SK-N-SH treated with all-trans-retinoic acid at 6 μM for 48 hours (cell line): ENCODE data around the gene ARSB.
"Not testable (repeated sequence)": the region's sequence is repeated elsewhere in the genome, so short reads cannot be mapped to it uniquely, and the experiment has no call there.

ENCODE experiments used
- ARNTL ChIP-seq: fragments of 450-650 bp; formaldehyde crosslinking; IDR thresholded peaks from 2 replicates; pipeline ENCODE4 v1.5.0; 2020; ENCODE audit warnings: low read depth, mild to moderate bottlenecking, moderate library complexity, borderline replicate concordance
- CREB5 ChIP-seq: fragments of 250-450 bp; sonication (Bioruptor Pico); IDR thresholded peaks from 2 replicates; pipeline ENCODE4 v1.5.1; 2020; ENCODE audit warnings: low read depth, mild to moderate bottlenecking, moderate library complexity
- GLIS3 ChIP-seq: fragments of 250-450 bp; sonication (Bioruptor Pico); IDR thresholded peaks from 2 replicates; pipeline ENCODE4 v1.5.0; 2020; ENCODE audit warnings: mild to moderate bottlenecking, moderate library complexity
- PATZ1 ChIP-seq: fragments of 250-450 bp; sonication (Bioruptor Pico); IDR thresholded peaks from 2 replicates; pipeline ENCODE4 v1.8.0; 2020; ENCODE audit warnings: mild to moderate bottlenecking, moderate library complexity, borderline replicate concordance
- RARB ChIP-seq: fragments of 250-450 bp; sonication (Bioruptor Pico); IDR thresholded peaks from 2 replicates; pipeline ENCODE4 v1.8.0; 2021; ENCODE audit warnings: mild to moderate bottlenecking, moderate library complexity
- ZNF565 ChIP-seq: fragments of 450-650 bp; formaldehyde crosslinking; conservative IDR thresholded peaks from 2 replicates; pipeline ENCODE4 v1.5.0; 2020; ENCODE audit warnings: low read depth, mild to moderate bottlenecking, moderate library complexity
- TF ChIP-seq, protein P1 (sequence below): fragments of 250-450 bp; sonication (Bioruptor Pico); IDR thresholded peaks from 2 replicates; pipeline ENCODE4 v1.8.0; 2021; ENCODE audit warnings: low read depth, mild to moderate bottlenecking, moderate library complexity, borderline replicate concordance
- TF ChIP-seq, protein P2 (sequence below): fragments of 250-450 bp; sonication (Bioruptor Pico); IDR thresholded peaks from 2 replicates; pipeline ENCODE4 v1.5.1; 2021; ENCODE audit warnings: mild to moderate bottlenecking, moderate library complexity

- not testable (repeated sequence) for TF ChIP-seq PATZ1 (CRISPR knock-in tag); ZNF565 (CRISPR knock-in tag); CREB5; ARNTL; GLIS3 (CRISPR knock-in tag); RARB (CRISPR knock-in tag)
- TF ChIP-seq, protein P1, sequence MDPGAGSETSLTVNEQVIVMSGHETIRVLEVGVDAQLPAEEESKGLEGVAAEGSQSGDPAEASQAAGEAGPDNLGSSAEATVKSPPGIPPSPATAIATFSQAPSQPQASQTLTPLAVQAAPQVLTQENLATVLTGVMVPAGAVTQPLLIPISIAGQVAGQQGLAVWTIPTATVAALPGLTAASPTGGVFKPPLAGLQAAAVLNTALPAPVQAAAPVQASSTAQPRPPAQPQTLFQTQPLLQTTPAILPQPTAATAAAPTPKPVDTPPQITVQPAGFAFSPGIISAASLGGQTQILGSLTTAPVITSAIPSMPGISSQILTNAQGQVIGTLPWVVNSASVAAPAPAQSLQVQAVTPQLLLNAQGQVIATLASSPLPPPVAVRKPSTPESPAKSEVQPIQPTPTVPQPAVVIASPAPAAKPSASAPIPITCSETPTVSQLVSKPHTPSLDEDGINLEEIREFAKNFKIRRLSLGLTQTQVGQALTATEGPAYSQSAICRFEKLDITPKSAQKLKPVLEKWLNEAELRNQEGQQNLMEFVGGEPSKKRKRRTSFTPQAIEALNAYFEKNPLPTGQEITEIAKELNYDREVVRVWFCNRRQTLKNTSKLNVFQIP (CRISPR knock-in tag): not testable (repeated sequence)
- TF ChIP-seq, protein P2, sequence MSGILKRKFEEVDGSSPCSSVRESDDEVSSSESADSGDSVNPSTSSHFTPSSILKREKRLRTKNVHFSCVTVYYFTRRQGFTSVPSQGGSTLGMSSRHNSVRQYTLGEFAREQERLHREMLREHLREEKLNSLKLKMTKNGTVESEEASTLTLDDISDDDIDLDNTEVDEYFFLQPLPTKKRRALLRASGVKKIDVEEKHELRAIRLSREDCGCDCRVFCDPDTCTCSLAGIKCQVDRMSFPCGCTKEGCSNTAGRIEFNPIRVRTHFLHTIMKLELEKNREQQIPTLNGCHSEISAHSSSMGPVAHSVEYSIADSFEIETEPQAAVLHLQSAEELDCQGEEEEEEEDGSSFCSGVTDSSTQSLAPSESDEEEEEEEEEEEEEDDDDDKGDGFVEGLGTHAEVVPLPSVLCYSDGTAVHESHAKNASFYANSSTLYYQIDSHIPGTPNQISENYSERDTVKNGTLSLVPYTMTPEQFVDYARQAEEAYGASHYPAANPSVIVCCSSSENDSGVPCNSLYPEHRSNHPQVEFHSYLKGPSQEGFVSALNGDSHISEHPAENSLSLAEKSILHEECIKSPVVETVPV: not testable (repeated sequence)
Observed at GRCh38 chr5:78866076-78866475, 119.0 kb downstream of the ARSB start.
